GM19328 (cell line): Measurements from ENCODE around the gene B3GNT5.

Experiments used
- ATAC-seq: cut with Tn5 transposase; IDR thresholded peaks from one replicate; pipeline ENCODE4 v1.9.1; 2021; ENCODE audit warnings: mild to moderate bottlenecking, moderate library complexity; ENCODE audit not compliant: unreplicated experiment

Gene B3GNT5

GRCh38 chr3:183290216-183290615 lies 37.2 kb downstream of the B3GNT5 start:
- no peak for ATAC-seq

DNA sequence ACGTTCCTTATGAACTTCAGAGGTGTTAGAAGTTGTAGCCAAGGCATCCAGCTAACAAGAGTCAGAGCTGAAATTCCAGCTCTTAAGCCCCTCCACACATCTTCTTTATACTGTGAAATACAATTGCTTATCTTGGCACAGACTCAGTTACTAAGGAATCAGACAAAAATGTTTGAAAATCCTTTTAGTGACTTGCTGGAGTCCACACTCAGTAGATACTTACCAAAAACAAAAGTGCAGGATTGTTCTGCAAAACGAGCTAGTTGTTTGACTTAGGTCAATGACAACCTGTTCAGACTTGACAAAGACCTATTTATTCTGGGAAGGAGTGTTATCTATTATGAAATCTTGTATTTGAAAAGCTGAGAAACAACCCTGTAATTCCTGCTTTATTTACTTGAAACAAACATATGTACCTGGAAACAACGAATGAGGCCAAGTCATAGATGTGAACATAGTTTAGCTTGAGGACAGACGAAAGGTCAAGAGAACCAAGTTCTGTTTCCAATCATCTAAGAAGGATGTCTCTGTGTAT lies 38.5 kb downstream of the B3GNT5 start:
- no peak for ATAC-seq

GRCh38 chr3:183293966-183294365 lies 40.9 kb downstream of the B3GNT5 start:
- no peak for ATAC-seq

- no peak for ATAC-seq
These were observed 42.2 kb downstream of the B3GNT5 start for GRCh38 chr3:183295211-183295610.

DNA sequence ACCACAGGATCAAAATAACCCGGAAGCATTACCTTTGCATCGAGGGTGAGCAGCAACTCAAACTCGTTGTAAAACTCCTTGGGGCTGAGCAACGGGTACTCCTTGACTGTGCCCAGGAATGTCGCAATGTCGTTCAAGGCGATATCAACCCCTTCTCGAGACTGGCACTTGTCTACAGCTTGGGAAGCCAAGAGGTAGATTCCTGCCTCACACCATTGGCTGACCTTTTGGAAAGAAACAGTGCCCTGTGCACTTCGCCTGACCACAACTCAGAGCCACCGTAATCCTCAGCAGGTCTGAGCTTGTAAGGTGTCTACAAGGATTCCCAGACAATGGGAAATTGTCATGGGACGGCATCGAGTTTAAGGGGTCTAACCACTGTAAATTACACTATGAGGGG lies 43.9 kb downstream of the B3GNT5 start:
- no peak for ATAC-seq

DNA sequence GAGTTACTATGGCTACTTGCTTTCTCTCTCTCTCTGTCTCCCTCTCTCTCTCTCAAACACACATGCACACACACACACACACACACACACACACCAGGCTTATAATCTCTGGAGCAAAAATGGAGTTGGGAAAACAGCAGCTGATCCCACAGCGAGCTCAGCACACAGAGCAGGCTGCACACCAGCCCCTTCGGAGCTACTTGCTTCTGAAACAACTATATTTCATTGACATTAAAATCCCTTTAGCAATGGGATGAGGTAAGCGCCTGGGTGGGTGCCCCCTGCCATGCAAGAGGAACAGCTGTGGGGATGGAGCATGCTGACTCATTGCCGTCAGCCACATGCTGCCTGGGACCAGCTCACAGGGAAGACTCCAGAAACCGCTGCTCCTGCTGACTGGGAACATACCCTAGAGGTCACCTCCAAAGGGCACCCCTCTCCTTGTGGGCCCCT lies 45.7 kb downstream of the B3GNT5 start:
- no peak for ATAC-seq

DNA sequence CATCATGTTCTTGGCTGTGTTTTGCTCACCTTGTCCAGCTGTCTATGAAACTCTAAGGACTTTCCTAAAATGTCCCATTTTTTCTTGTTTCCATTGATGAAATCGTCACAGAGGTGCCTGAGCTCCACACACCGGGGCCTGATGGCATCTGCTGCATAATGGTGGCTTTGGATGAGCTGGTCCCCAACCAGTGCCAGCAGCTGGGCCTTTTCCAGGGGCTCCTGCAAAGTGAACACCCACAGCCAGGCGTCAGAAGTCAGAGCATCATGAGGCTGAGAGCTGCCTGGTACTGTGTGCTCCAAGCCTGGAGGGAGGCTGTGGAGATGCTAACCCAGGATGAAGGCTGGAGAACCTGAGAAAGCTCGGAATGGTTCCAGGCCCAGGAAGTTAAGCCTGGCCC lies 46.9 kb downstream of the B3GNT5 start:
- ATAC-seq, result no peak

GRCh38 chr3:183300996-183301562 lies 48.0 kb downstream of the B3GNT5 start:
- no peak for ATAC-seq

- no peak for ATAC-seq
These were observed 49.0 kb downstream of the B3GNT5 start for GRCh38 chr3:183301937-183302580.

GRCh38 chr3:183303690-183304089 lies 50.6 kb downstream of the B3GNT5 start:
- no peak for ATAC-seq

- ATAC-seq, result no peak
These were observed 54.0 kb downstream of the B3GNT5 start for GRCh38 chr3:183306798-183307671.

DNA sequence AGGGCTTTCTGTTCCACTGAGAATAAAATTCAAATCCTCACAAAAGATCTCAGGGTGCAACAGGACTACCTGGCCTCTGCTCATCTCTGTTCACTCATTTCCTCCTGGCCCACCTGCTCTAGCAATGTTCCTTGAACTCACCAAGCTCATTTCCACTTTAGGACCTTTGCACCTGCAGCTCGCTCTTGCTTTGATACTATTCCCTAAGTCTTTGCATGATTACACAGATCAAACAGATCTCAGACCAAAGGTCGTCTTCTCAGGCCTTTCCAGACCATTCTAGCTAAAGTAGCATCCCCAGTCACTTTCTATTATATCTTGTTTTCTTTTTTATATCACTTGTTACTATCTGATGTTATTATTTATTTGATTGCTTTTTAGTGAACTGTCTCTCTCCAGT lies 54.7 kb downstream of the B3GNT5 start:
- no peak for ATAC-seq

DNA sequence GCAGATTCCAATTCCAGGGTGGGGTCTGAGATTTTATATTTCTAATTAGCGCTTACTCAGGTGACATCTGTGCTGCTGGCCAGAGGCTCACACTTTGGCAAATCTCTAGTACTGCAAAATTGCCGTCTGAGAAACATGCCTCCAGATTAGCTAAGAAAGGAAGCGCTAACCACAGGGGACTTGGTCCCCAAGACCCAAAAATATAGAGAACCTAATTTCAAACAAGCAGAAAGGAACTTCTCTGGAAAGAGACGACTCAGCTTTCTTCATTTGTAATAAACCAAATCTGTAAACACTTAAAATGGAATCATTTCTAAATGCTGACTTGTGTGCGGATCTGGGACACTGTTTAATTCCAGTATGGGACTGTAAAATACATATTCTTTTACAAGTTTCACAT lies 55.7 kb downstream of the B3GNT5 start:
- ATAC-seq, result no peak

GRCh38 chr3:183309276-183309675 lies 56.2 kb downstream of the B3GNT5 start:
- ATAC-seq, result no peak

DNA sequence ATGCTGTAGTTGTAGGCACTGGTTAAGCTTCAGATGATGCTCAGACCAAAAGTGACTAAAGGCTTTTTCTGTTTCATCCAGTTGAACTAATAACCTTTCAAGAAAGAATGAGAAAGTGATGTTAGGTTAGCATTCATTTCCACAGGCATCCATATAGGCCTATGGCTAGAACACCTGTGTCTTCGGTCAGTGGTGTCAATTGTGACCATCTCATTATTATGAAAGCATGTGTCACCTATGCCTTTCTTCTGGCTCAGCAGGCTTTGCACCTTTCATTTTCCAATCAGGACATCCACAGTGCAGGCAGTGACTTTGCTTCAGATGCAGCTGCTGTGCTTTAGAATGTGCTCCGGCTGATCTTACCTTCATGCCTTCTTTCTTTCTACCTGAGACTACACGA lies 57.9 kb downstream of the B3GNT5 start:
- ATAC-seq, result no peak

DNA sequence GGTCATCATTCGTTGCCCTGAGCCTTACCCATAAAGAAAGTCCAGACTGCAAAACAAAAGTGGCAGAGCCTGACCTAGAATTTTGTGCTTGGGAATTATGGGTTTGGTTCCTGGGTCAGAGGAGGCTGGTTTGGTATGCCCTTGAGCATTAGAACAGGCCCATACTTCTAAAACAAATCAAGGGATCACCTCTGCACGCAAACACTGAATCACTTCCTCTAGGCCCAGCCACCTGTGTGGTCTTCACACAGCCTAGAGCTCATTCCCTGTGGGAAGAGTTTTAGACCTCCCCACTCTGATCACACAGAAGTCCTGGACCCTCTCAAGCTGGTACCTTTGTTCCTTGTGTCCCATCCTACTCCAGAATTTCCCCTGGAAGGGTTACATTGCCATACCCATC lies 59.4 kb downstream of the B3GNT5 start:
- no peak for ATAC-seq

DNA sequence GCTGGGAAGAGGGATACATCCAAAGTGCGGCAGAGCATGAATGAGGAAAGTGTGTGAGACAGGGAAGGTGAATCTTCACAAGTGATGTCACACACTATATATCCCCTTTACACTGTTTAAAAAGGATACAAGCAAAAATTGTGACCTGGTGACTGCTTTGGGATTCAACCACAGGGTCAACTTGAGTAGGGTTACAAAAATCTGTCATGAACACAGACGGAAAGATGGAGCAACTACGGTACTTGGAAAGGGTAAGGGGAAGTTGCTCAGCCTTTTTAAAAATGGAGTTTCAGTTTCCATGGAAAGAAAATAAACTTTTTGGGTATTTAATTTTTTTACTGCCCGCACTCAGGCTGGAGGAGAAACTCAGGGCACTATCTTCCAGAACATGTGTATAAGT lies 60.3 kb downstream of the B3GNT5 start:
- no peak for ATAC-seq

- ATAC-seq, result no peak
These were observed 60.7 kb downstream of the B3GNT5 start for GRCh38 chr3:183313764-183314163.

DNA sequence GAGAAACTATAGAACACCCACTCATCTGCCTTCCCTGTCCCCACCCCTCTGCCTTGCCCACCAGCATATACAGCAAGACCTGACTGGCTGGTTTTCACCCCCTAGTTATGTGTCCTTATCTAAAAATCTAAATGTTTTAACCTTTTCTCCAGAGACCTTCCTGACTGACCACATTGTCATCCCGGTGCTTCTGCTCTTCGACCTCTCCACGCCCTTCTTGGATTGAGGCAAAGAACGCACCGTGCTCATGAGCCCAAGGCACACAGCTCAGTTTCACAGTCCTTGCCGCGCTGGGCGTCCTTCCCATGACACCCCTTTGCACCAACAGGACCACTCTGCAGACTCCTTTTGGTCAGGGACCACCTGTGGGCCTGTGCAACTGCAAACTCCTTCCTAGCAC lies 62.7 kb downstream of the B3GNT5 start:
- no peak for ATAC-seq

DNA sequence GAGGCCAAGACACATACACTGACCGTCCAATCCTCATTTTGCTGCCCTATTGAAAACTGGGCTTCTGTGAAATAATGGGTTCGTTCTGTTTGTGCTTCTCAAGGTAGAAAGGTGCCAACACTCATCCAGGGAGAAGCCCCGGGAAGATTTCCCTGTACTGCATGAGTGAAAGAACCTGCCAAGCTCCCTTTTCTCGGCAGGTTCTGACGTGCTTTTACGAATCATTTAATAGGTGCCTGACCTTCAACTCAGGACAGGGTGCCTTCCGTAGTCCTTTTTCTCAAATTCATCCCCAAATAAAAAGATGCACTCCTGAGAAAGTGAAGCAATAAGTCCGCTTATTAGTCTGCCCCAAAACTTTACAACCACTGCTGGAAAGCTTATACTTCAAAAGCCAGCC lies 64.2 kb downstream of the B3GNT5 start:
- ATAC-seq, result no peak

DNA sequence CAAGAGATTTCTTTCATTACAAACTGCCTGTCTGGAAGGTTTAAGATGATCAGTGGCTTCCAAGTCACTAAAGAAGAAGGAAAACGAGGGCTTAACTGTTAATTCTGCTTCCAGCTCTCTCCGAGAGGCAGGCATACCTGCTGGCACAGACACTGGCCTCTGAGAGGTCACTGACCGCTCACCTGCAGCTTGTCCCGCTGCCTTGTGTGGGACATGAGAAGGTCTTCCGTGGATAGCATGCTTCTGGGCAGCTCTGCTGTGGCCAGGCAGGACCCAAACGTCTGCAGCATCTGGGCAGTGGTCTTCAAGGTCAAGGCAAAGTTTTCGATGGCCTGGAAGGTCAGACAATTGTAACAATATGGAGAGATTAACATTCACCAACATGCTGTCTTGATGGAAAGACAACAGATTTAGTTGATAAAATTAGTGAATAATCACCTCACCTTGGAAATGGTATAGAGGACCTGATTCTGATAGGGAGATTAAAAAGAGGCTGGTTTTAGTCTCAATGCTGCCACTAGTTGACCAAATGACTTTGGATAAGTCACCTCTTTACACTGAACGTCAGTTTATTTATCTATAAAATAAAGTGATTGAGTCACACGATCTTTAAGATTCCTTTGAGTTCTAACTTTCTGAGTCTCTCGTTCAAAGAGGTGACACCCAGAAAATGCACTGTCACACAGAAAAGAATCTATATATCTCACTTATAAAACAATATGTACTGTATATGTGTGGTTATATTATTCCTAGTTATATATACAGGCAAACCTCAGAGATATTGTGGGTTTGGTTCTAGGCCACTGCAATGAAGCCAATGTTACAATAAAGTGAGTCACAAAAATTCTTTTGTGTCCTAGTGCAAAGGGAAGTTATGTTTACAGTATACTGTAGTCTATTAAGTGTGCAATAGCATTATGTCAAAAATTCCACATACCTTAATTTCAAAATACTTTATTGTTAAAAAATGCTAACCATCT lies 65.1 kb downstream of the B3GNT5 start:
- ATAC-seq, result no peak
